ENCODE results near the gene PITPNC1.

Gene PITPNC1

DNA sequence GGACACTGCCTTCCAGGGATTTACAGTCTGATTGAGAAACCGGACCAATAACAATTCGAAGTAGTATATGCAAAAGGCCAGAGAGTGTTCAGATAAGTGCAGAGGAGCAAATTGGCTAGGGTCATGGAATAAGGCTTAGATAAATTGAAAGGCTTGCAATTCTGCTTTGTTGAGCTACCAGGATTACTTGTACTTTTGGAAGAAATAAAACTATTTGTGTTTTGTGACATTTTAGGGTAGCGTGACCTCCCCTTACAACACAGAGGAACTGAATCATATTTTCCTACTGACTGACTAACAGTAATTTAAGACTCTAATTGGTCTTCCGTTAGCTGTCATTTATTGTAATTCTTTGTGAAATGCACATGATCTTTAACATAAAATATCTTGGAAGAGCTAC lies 104.7 kb downstream of the PITPNC1 start:
- Histone ChIP-seq H3K4me1 (no peaks in the 10 kb centered on the region), H3K9ac (no peak overlapping the region), H3K79me2 (no peaks in the 10 kb centered on the region), H3K9me3 (ENCODE audit: control insufficient read depth, low read length) (no peaks in the 10 kb centered on the region), H3K36me3 (ENCODE audit: control insufficient read depth, insufficient read depth, low read length) (no peaks in the 10 kb centered on the region), H3K27me3 (ENCODE audit: control insufficient read depth, insufficient read depth, low read length) (no peaks in the 10 kb centered on the region), H2AFZ (no peak overlapping the region), H3K4me3 (ENCODE audit: low read depth, low read length) (no peak overlapping the region), H3K4me2 (ENCODE audit: low read length) (no peak overlapping the region), H3K27ac (no peak overlapping the region)
- TF ChIP-seq, protein P1, sequence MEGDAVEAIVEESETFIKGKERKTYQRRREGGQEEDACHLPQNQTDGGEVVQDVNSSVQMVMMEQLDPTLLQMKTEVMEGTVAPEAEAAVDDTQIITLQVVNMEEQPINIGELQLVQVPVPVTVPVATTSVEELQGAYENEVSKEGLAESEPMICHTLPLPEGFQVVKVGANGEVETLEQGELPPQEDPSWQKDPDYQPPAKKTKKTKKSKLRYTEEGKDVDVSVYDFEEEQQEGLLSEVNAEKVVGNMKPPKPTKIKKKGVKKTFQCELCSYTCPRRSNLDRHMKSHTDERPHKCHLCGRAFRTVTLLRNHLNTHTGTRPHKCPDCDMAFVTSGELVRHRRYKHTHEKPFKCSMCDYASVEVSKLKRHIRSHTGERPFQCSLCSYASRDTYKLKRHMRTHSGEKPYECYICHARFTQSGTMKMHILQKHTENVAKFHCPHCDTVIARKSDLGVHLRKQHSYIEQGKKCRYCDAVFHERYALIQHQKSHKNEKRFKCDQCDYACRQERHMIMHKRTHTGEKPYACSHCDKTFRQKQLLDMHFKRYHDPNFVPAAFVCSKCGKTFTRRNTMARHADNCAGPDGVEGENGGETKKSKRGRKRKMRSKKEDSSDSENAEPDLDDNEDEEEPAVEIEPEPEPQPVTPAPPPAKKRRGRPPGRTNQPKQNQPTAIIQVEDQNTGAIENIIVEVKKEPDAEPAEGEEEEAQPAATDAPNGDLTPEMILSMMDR (IDR thresholded peaks at IDR 0.05), result no peak

DNA sequence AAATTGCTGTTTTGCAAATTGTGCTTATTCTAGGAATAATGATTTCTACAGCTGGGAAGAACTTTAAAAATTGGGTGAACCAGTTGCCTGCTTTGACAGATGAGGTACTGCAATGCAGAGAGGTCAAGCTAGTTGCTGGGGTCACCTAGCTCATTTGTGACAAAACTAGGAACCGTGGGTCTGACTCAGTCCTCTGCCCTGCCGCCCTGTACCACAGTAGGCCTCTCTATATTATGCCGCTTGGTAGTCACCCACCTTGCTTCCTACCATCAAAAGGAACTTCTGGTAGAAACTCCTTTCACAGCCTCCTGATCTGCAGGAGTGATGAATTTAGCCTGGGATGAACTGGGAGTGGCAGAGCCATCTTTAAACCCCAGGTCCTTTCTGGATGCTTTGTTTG lies 105.7 kb downstream of the PITPNC1 start:
- TF ChIP-seq, protein P1 (IDR thresholded peaks at IDR 0.05), result no peak
- H3K36me3 ChIP-seq (ENCODE audit: control insufficient read depth, insufficient read depth, low read length), result no peaks in the 10 kb centered on the region
- H3K4me2 ChIP-seq (ENCODE audit: low read length), result no peak overlapping the region
- H3K9ac ChIP-seq, result no peak overlapping the region
- no peaks in the 10 kb centered on the region for H3K4me1 ChIP-seq
- H2AFZ ChIP-seq, result no peak overlapping the region
- no peaks in the 10 kb centered on the region for H3K79me2 ChIP-seq
- no peaks in the 10 kb centered on the region for H3K27me3 ChIP-seq (ENCODE audit: control insufficient read depth, insufficient read depth, low read length)
- no peak overlapping the region for H3K4me3 ChIP-seq (ENCODE audit: low read depth, low read length)
- no peaks in the 10 kb centered on the region for H3K9me3 ChIP-seq (ENCODE audit: control insufficient read depth, low read length)
- H3K27ac ChIP-seq, result no peak overlapping the region

DNA sequence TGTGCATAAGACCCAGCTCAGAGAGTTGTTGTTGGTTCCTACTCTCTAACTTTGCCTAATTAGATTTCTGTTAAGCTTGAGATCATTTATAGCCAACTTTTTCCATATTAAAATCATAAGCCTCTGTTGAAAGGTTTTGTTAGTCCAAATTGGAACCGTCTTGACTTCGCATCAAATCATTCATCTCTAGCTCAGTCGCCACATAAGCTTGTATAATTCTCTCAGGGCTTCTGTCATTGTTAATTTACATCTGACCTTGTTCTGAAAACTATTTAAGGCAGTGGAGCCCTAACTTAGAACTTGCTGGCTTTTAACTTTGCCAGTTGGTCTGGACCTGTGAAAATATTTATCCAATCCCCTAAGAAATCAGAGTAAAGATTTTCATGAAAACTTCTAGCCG lies 107.2 kb downstream of the PITPNC1 start:
- Histone ChIP-seq H3K27me3 (ENCODE audit: control insufficient read depth, insufficient read depth, low read length) (no peaks in the 10 kb centered on the region), H3K4me3 (ENCODE audit: low read depth, low read length) (no peak overlapping the region), H2AFZ (no peak overlapping the region), H3K9ac (no peak overlapping the region), H3K36me3 (ENCODE audit: control insufficient read depth, insufficient read depth, low read length) (no peaks in the 10 kb centered on the region), H3K9me3 (ENCODE audit: control insufficient read depth, low read length) (no peaks in the 10 kb centered on the region), H3K27ac (no peak overlapping the region), H3K79me2 (no peaks in the 10 kb centered on the region), H3K4me2 (ENCODE audit: low read length) (no peak overlapping the region), H3K4me1 (no peaks in the 10 kb centered on the region)
- TF ChIP-seq, protein P1 (IDR thresholded peaks at IDR 0.05), result no peak

DNA sequence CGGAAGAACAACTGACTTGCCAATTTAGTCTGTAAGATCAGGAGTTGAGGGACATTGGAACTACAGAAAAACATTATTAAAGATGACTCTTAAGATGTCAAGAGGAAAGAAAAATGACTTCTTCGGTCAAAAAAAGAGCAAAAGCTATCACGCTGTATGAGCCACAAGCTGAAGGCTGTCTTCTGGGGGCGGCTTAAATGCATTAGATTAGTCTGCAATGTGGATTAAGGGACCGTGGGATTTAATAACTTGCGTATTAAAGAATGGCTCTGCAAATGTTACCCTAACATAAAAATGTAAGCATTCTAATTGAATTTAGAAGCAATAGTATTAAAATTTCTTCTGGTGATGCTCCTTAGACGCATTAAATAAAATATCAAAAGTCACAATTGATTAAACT lies 108.6 kb downstream of the PITPNC1 start:
- no peaks in the 10 kb centered on the region for H3K27me3 ChIP-seq (ENCODE audit: control insufficient read depth, insufficient read depth, low read length)
- no peak overlapping the region for H3K9ac ChIP-seq
- no peaks in the 10 kb centered on the region for H3K9me3 ChIP-seq (ENCODE audit: control insufficient read depth, low read length)
- no peak overlapping the region for H3K4me2 ChIP-seq (ENCODE audit: low read length)
- H3K27ac ChIP-seq, result no peak overlapping the region
- H3K36me3 ChIP-seq (ENCODE audit: control insufficient read depth, insufficient read depth, low read length), result no peaks in the 10 kb centered on the region
- H3K79me2 ChIP-seq, result no peaks in the 10 kb centered on the region
- no peak overlapping the region for H2AFZ ChIP-seq
- H3K4me3 ChIP-seq (ENCODE audit: low read depth, low read length), result no peak overlapping the region
- TF ChIP-seq, protein P1 (IDR thresholded peaks at IDR 0.05), result no peak
- H3K4me1 ChIP-seq, result no peaks in the 10 kb centered on the region

DNA sequence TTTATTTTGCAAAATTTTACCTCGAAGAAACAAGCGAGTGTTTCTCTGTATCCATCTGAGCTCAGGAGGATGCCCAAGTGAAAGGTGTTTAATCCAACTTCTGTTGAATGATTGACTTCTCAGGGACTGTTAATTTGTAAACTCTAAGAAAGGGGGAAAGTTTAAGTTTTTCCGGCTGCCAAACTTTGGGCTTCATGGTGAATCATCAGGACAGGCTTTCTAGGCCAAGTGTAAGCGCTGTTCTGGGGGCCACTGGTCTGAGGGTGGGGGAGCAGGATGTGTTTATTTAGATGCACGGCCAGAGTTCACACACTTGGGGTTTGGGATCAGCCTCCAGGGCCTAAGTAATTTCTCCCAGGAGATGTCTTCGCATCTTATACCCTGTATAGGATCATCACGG lies 110.4 kb downstream of the PITPNC1 start:
- Histone ChIP-seq H3K4me1 (peaks cover 5% of the 10 kb centered on the region), H2AFZ (no peak overlapping the region), H3K27me3 (ENCODE audit: control insufficient read depth, insufficient read depth, low read length) (no peaks in the 10 kb centered on the region), H3K9ac (no peak overlapping the region), H3K9me3 (ENCODE audit: control insufficient read depth, low read length) (no peaks in the 10 kb centered on the region), H3K79me2 (no peaks in the 10 kb centered on the region), H3K27ac (no peak overlapping the region), H3K4me2 (ENCODE audit: low read length) (no peak overlapping the region), H3K36me3 (ENCODE audit: control insufficient read depth, insufficient read depth, low read length) (no peaks in the 10 kb centered on the region), H3K4me3 (ENCODE audit: low read depth, low read length) (no peak overlapping the region)
- TF ChIP-seq, protein P1 (IDR thresholded peaks at IDR 0.05), result no peak
